ENCODE measurements around the gene INPP5J.
"Not testable (repeated sequence)": the region's sequence is repeated elsewhere in the genome, so short reads cannot be mapped to it uniquely, and the experiment has no call there.

Gene INPP5J, protein sequence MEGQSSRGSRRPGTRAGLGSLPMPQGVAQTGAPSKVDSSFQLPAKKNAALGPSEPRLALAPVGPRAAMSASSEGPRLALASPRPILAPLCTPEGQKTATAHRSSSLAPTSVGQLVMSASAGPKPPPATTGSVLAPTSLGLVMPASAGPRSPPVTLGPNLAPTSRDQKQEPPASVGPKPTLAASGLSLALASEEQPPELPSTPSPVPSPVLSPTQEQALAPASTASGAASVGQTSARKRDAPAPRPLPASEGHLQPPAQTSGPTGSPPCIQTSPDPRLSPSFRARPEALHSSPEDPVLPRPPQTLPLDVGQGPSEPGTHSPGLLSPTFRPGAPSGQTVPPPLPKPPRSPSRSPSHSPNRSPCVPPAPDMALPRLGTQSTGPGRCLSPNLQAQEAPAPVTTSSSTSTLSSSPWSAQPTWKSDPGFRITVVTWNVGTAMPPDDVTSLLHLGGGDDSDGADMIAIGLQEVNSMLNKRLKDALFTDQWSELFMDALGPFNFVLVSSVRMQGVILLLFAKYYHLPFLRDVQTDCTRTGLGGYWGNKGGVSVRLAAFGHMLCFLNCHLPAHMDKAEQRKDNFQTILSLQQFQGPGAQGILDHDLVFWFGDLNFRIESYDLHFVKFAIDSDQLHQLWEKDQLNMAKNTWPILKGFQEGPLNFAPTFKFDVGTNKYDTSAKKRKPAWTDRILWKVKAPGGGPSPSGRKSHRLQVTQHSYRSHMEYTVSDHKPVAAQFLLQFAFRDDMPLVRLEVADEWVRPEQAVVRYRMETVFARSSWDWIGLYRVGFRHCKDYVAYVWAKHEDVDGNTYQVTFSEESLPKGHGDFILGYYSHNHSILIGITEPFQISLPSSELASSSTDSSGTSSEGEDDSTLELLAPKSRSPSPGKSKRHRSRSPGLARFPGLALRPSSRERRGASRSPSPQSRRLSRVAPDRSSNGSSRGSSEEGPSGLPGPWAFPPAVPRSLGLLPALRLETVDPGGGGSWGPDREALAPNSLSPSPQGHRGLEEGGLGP

DNA sequence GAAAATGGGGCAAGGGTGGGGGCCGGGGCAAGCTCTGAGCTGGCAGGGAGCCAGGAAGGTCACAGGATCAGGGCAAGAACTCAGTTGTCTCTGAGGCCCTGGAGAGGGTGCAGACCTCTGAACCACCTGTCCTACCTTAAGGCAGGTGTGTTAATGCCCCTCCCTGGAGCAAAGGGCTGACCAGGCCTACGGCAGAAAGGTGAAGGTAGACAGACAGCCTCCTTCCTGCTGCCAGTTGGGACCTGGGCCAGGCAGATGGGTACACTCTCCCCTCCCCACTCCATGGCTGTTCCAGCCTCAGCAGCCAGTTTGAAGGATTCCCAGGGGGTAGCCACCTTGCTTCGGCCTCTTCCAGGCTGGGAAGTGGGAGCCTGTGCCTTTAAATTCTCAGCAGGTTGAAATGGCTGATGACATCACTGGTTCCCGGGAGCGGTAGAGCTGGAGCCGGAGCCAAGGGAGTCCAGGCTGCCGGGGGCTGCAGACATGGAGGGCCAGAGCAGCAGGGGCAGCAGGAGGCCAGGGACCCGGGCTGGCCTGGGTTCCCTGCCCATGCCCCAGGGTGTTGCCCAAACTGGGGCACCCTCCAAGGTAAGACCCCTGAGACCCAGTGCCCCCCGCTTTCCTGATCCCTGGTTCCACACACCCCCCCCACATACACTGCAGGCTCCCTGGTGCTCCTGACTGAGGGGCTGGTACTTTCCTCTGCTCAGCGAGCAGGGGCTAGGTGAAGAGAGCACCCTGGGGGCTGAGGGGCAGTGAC is at the start of gene INPP5J:
Gene INPP5J, plus strand, starts transcription at position 435 of the 760 bp plus-strand sequence. Its CDS starts 49 bp downstream, at position 484.
- in situ Hi-C loops (cut with HindIII; ENCODE audit: low sequenced_read_pairs), result no loop called here

DNA sequence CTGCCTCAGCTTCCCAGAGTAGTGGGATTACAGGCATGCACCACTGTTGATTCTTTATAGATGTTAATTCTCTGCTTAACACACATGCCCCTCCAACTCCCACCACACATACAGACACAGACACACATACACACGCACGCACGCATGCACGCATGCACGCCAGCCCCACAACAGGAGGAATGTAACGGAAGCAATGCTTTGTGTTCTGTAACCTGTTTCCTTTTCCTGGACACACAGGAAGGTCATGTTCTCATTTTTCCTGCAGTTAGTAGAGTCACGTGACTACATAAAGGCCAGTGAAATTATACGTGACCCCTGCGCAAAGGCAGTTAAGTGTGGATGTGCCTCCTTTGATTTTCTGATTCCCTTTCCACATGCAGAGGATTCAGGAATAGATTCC is 49.6 kb upstream of the INPP5J start:
- H3K4me3 ChIP-seq (ENCODE audit: low read depth, low read length); in situ Hi-C loops (cut with HindIII; ENCODE audit: low sequenced_read_pairs); DNase-seq (ENCODE audit: low read depth): not testable (repeated sequence)

More for the DNA sequence above, at the start of gene INPP5J:
- peak; percentile 15 for DNase-seq (ENCODE audit: low read depth)
- H3K4me3 ChIP-seq (ENCODE audit: low read depth, low read length), result peak within 1 kb of the TSS; percentile 47
- TF ChIP-seq, protein P1, sequence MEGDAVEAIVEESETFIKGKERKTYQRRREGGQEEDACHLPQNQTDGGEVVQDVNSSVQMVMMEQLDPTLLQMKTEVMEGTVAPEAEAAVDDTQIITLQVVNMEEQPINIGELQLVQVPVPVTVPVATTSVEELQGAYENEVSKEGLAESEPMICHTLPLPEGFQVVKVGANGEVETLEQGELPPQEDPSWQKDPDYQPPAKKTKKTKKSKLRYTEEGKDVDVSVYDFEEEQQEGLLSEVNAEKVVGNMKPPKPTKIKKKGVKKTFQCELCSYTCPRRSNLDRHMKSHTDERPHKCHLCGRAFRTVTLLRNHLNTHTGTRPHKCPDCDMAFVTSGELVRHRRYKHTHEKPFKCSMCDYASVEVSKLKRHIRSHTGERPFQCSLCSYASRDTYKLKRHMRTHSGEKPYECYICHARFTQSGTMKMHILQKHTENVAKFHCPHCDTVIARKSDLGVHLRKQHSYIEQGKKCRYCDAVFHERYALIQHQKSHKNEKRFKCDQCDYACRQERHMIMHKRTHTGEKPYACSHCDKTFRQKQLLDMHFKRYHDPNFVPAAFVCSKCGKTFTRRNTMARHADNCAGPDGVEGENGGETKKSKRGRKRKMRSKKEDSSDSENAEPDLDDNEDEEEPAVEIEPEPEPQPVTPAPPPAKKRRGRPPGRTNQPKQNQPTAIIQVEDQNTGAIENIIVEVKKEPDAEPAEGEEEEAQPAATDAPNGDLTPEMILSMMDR (IDR thresholded peaks at IDR 0.05; ENCODE audit: low read depth, low read length, missing control alignments), result no peak

DNA sequence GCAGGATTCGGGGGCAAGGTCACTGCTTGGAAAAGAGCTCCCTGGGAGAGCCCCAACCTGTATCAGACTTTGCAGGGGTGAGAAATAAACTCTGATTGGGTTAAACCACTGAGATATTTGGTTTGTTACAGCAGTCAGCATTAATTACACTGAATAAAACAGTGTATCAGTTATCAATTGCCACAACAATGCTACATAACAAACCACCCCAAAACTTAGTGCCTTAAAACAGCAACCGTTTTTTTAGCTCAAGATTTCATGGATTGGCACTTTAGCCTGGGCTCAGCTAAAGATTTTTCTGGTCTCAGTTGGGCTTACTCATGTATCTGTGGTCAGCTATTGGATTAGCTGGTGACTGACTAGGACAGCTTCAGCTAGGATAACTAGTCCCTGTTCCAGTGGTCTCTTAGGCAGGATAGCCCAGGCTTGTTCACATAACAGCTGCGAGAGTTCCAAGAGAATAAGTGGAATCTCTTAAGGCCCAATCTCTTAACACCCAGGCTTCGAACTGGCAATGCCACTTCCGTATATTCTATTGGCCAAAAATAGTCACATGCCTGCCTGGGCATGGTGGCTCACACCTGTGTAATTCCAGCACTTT is 49.1 kb upstream of the INPP5J start:
- in situ Hi-C loops (cut with HindIII; ENCODE audit: low sequenced_read_pairs); DNase-seq (ENCODE audit: low read depth); H3K4me3 ChIP-seq (ENCODE audit: low read depth, low read length): not testable (repeated sequence)

DNA sequence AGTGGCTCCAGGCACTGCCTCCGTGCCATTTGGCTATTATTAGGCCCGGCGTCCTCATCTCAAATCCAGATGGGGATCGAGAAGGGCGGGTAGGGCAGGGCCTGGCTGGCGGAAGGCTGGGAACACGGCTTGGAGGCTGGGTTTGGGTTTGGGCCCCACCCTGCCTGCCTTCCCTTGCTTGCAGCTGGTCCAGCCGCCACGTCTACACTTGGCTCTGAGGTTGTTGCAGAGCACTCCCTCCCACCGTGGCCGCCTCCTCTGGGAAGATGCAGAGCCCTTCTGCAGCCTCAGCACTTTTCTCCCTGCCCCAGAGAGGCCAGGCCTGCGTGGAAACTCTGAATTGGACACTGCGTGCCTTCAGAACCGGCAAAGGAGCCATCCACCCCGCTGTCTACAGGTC is 46.8 kb upstream of the INPP5J start:
- in situ Hi-C loops (cut with HindIII; ENCODE audit: low sequenced_read_pairs), result no loop called here
- DNase-seq (ENCODE audit: low read depth), result no peak
- TF ChIP-seq, protein P1 (IDR thresholded peaks at IDR 0.05; ENCODE audit: low read depth, low read length, missing control alignments), result no peak
- no peak overlapping the region for H3K4me3 ChIP-seq (ENCODE audit: low read depth, low read length)

DNA sequence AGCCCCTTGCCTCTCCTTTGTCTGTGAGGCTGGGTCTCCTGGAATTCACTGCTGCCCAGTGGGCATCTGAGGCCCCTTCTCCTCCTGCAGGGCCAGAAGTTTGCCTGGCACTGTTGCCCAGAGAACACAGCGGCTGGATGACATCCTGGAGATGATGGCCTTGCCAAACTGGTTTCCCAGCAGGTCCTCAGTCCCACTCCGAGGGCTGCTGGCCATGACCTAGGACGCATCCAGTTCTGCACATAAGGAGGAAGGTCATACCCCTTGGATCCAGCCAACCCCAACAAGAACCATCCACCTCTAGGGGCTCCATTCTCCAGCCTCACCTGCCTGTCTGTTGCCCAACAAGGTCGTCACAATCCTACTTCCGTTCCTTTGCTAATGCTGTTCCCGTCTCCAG is 45.1 kb upstream of the INPP5J start:
- TF ChIP-seq, protein P1 (IDR thresholded peaks at IDR 0.05; ENCODE audit: low read depth, low read length, missing control alignments), result no peak
- in situ Hi-C loops (cut with HindIII; ENCODE audit: low sequenced_read_pairs), result no loop called here
- no peak for DNase-seq (ENCODE audit: low read depth)
- H3K4me3 ChIP-seq (ENCODE audit: low read depth, low read length), result no peak overlapping the region

DNA sequence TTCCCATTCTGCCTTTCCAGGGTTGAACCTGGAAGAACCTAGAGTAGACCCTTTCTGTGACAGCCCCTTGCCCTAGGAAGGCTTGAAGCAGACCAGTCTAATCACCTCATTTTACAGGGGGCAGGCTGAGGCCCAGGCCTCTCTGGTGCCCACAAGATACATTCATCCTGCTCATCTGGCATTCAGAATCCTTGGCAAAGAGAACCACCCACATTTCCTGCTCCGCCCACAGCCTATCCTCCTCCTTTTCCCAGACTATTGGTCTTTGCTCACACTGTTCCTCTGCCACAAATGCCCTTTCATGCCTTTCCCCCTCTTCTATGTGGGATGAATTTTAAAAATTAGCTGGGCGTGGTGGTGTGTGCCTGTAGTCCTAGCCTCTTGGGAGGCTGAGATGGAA is 44.4 kb upstream of the INPP5J start:
- in situ Hi-C loops (cut with HindIII; ENCODE audit: low sequenced_read_pairs); H3K4me3 ChIP-seq (ENCODE audit: low read depth, low read length); DNase-seq (ENCODE audit: low read depth): not testable (repeated sequence)

DNA sequence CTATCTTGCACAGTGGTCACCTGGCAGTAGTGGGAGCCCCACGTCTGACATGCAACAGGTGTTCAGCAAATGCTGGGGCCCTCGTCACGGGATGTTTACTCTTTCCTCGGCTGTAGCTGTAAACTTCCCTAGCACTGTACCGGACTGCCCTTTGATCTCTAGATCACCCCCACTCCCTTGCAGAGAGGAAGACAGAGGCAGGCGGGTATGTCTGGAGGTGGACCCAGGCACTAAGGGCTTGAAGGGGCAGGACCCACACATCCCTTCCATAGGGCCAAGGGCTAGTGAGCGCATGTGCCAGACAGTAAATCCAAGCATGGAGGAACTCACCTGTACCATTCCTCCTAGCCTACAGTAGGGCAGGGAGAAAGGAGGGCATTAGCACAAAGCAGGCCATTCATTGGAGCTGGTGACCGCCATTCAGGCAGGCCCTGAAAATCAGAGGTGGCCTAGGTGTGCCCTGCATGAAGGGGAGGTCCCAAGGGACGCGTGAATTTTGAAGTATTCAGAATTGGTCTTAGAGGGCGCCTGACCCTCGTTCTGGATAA is 43.6 kb upstream of the INPP5J start:
- TF ChIP-seq, protein P1 (IDR thresholded peaks at IDR 0.05; ENCODE audit: low read depth, low read length, missing control alignments), result no peak
- no peak overlapping the region for H3K4me3 ChIP-seq (ENCODE audit: low read depth, low read length)
- DNase-seq (ENCODE audit: low read depth), result no peak
- in situ Hi-C loops (cut with HindIII; ENCODE audit: low sequenced_read_pairs), result no loop called here

Measured in astrocyte of the cerebellum (primary cell).